ENCODE measurements around the gene NAA38.
"Not testable (repeated sequence)": the region's sequence is repeated elsewhere in the genome, so short reads cannot be mapped to it uniquely, and the experiment has no call there.

Gene NAA38

GRCh38 chr17:7814969-7815368, 42.4 kb downstream of the NAA38 start:
- in situ Hi-C loops (cut with HindIII; ENCODE audit: low pct_ligation_motif_present, low pct_unique_long_range_greater_than_20kb, low sequenced_read_pairs): no loop called here
- no peak for DNase-seq

- no peak for DNase-seq
- in situ Hi-C loops (cut with HindIII; ENCODE audit: low pct_ligation_motif_present, low pct_unique_long_range_greater_than_20kb, low sequenced_read_pairs): no loop called here
These were observed 46.1 kb downstream of the NAA38 start for GRCh38 chr17:7811251-7811650.

GRCh38 chr17:7809791-7810343, 47.5 kb downstream of the NAA38 start:
- in situ Hi-C loops (cut with HindIII; ENCODE audit: low pct_ligation_motif_present, low pct_unique_long_range_greater_than_20kb, low sequenced_read_pairs); DNase-seq: not testable (repeated sequence)

- in situ Hi-C loops (cut with HindIII; ENCODE audit: low pct_ligation_motif_present, low pct_unique_long_range_greater_than_20kb, low sequenced_read_pairs): no loop called here
These were observed 48.1 kb downstream of the NAA38 start for GRCh38 chr17:7809086-7809790.

GRCh38 chr17:7807206-7807605, 50.2 kb downstream of the NAA38 start:
- in situ Hi-C loops (cut with HindIII; ENCODE audit: low pct_ligation_motif_present, low pct_unique_long_range_greater_than_20kb, low sequenced_read_pairs): no loop called here
- DNase-seq: no peak

More at GRCh38 chr17:7809086-7809790, 48.1 kb downstream of the NAA38 start:
- DNase-seq: no peak

Data from ACHN (cell line).